DMS 273 treated with DMSO at 0.1 percent for 48 hours (cell line): ENCODE measurements around the gene TSPAN5.
A peak's percentile ranks its signal among the peaks of the same experiment; 100 is the strongest.

Experiments used
- DNase-seq: peaks from one replicate; lab custom pipeline; 2025; lab: John Stamatoyannopoulos, UW

Gene TSPAN5

GRCh38 chr4:98617358-98618047 lies 40.9 kb downstream of the TSPAN5 start:
- DNase-seq = peak; percentile 91

GRCh38 chr4:98615991-98616390 lies 42.4 kb downstream of the TSPAN5 start:
- no peak for DNase-seq

GRCh38 chr4:98614662-98615061 lies 43.7 kb downstream of the TSPAN5 start:
- no peak for DNase-seq

- no peak for DNase-seq
Measured at GRCh38 chr4:98614094-98614493, 44.3 kb downstream of the TSPAN5 start.

GRCh38 chr4:98613453-98614075 lies 44.8 kb downstream of the TSPAN5 start:
- DNase-seq = no peak

GRCh38 chr4:98612318-98613250 lies 45.8 kb downstream of the TSPAN5 start:
- DNase-seq = no peak

GRCh38 chr4:98611677-98612317 lies 46.6 kb downstream of the TSPAN5 start:
- no peak for DNase-seq

GRCh38 chr4:98610926-98611676 lies 47.3 kb downstream of the TSPAN5 start:
- no peak for DNase-seq

- no peak for DNase-seq
Measured at GRCh38 chr4:98610431-98610830, 48.0 kb downstream of the TSPAN5 start.

GRCh38 chr4:98609934-98610333 lies 48.5 kb downstream of the TSPAN5 start:
- DNase-seq = no peak

GRCh38 chr4:98608356-98608755 lies 50.1 kb downstream of the TSPAN5 start:
- no peak for DNase-seq

- no peak for DNase-seq
Measured at GRCh38 chr4:98606894-98607293, 51.5 kb downstream of the TSPAN5 start.

- DNase-seq = no peak
Measured at GRCh38 chr4:98605216-98605615, 53.2 kb downstream of the TSPAN5 start.

GRCh38 chr4:98604723-98605122 lies 53.7 kb downstream of the TSPAN5 start:
- DNase-seq = no peak

- no peak for DNase-seq
Measured at GRCh38 chr4:98603683-98604521, 54.5 kb downstream of the TSPAN5 start.

- no peak for DNase-seq
Measured at GRCh38 chr4:98602270-98602669, 56.1 kb downstream of the TSPAN5 start.

GRCh38 chr4:98601708-98602107 lies 56.7 kb downstream of the TSPAN5 start:
- no peak for DNase-seq

- DNase-seq = no peak
Measured at GRCh38 chr4:98599617-98600205, 58.7 kb downstream of the TSPAN5 start.

GRCh38 chr4:98586962-98587354 lies 71.5 kb downstream of the TSPAN5 start:
- DNase-seq = no peak

GRCh38 chr4:98586291-98586961 lies 72.0 kb downstream of the TSPAN5 start:
- no peak for DNase-seq
